NCI-H2107 treated with DMSO at 0.1 percent for 48 hours (cell line): ENCODE results near the gene POU6F2.
"Not testable (repeated sequence)": the region's sequence is repeated elsewhere in the genome, so short reads cannot be mapped to it uniquely, and the experiment has no call there.

Experiments used
- DNase-seq: peaks from one replicate; lab custom pipeline; 2025; ENCODE audit not compliant: unreplicated experiment; lab: John Stamatoyannopoulos, UW

The POU6F2 gene

GRCh38 chr7:39295796-39296195, 318.1 kb downstream of the POU6F2 start:
- DNase-seq: no peak

- no peak for DNase-seq
Observed at GRCh38 chr7:39299695-39300094, 322.0 kb downstream of the POU6F2 start.

GRCh38 chr7:39300276-39300675, 322.6 kb downstream of the POU6F2 start:
- DNase-seq: no peak

DNA sequence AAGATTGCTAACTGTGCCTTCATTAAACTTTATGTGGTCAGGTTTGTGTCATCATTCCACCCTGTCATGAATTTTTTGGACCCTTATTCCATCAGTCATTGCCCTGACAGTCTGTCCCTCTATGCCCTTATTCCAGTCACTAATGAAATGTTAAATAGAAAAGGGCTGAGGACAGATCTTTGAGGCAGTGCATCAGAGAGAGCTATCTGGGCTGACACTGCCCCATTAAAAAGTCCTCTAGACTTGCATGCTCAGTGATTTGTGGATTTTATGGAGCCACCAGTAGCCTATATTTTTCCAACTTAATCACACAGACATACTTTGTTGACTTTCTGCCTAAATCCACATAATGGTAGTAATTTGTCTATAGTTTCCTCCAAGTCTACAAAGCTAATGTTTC, 323.8 kb downstream of the POU6F2 start:
- no peak for DNase-seq

DNA sequence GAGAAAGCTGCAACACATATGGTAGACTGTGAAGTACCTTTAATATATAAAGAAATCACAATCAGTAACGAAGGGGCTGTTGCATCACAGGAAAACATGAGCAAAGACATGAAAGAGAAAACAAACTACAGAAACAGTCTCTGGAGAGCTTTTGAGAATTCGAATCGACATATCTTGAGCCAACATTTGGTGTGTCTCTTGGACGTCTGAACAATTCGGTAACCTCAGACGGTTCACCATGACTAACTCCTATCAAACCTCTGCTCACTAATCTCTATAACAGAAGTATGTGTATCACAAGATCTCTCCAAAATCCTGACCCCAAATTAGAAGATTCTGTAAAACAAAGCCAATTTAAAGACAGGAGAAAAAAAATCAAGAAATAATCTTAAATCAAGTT, 326.5 kb downstream of the POU6F2 start:
- DNase-seq: no peak

- no peak for DNase-seq
Observed at GRCh38 chr7:39304668-39305405, 327.1 kb downstream of the POU6F2 start.

GRCh38 chr7:39306016-39306570, 328.4 kb downstream of the POU6F2 start:
- no peak for DNase-seq

DNA sequence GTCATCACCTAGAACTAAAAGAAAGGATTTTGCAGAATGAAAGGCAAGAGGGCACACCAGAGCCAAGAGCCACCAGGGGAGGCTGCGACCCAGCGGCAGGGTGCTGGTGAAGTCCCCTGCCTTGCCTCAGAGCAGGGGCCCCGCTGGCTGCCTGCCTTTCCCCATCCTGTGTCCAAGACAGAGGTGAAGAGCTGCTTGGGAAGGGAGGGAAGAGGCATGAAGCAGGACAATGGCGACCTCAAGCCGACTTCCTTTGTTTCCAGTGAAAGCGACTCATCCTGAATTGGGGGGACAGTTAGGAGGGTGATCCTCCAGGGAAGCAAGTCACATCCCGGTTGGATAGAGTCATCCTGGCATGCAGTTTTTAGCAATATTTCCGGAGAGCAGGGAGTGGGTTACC, 333.0 kb downstream of the POU6F2 start:
- no peak for DNase-seq

GRCh38 chr7:39312254-39312989, 334.7 kb downstream of the POU6F2 start:
- no peak for DNase-seq

DNA sequence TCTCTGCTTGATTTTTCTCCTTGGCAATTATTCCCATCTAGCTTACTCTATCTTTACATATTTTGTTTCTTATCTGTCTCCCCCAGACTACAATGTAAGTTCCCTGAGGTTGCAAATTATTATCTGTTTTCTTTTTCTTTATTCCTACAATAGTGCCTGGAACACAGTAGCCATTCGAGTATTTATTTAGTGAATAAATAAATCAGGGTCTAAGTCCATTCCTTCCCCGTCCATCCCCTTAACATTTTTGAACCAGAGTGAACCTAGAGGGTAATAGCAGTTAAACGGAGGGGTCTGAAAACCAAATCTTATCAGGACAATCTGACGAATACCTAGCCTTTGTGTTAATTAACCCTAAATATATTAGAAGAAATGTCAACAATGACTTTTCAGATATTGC, 335.7 kb downstream of the POU6F2 start:
- DNase-seq: no peak

GRCh38 chr7:39313974-39314373, 336.3 kb downstream of the POU6F2 start:
- no peak for DNase-seq

GRCh38 chr7:39317107-39317506, 339.4 kb downstream of the POU6F2 start:
- DNase-seq: no peak

GRCh38 chr7:39317896-39318295, 340.2 kb downstream of the POU6F2 start:
- DNase-seq: no peak

DNA sequence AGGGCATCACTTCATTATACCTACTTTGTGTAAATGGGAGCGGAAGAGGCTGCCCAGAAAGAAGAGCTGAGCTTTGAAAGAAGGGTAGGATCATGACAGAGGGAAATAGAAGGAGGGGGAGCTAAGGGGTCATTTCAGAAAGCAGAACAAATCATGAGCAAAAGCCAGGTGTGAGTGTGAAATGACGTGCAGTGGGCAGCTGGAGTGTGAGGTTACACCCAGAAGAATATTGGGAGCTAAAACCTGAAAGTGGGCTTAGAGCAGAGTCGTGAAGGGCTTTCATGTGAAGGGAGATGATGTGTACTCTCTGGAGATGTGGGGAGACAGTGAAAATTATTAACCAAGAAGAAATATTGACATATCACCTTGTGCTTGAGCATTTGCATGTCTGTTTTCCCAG, 343.5 kb downstream of the POU6F2 start:
- DNase-seq: no peak

- DNase-seq: no peak
Observed at GRCh38 chr7:39321909-39322498, 344.3 kb downstream of the POU6F2 start.

DNA sequence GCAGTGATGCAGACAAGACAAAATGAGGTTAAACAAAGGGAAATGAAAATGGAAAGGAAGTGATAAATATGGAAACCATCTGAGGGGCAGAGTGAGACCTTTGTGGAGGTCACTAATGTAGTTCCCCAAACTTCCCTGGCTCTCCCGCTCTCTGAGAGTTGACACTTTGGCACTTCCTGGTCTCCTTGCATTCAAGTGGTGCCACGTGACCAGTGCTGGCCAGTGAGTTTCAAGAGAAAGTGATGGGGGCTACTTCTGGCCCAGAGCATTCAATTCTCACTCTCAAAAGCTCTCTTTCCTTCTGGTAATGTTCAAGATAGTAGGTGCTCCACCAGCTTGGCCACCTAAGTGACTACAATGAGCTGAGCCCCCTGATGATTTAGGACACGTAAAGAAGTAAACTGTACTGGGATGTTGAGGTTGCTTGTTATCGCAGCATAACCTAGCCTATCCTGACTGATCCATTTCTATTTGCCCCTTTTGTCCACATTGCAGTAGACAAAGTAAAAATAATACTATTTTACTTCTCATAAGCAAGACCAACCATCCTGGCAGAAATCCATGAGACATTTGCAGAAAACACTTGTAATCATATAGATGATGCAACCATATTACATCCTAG, 346.5 kb downstream of the POU6F2 start:
- DNase-seq: no peak

- not testable (repeated sequence) for DNase-seq
Observed at GRCh38 chr7:39331607-39332006, 353.9 kb downstream of the POU6F2 start.

DNA sequence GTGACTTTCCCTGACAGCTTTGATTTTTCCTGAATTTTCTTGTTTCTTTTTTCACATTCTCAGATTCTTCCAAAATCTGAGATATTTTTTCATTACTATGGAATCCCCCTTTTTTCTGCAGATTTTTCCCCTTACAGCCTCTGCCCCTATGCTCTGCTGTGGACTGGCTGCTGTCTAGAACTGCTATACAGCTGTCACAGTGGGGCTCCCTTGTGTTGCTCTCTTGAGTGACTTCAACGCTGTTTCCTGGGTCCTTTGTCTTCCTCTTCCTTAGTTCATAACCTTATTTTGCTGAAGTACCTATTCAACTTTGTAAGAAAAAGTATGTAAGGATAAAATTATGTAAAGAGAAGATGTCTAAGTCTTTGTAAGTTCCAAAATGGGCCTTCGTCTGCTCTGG, 354.4 kb downstream of the POU6F2 start:
- no peak for DNase-seq

DNA sequence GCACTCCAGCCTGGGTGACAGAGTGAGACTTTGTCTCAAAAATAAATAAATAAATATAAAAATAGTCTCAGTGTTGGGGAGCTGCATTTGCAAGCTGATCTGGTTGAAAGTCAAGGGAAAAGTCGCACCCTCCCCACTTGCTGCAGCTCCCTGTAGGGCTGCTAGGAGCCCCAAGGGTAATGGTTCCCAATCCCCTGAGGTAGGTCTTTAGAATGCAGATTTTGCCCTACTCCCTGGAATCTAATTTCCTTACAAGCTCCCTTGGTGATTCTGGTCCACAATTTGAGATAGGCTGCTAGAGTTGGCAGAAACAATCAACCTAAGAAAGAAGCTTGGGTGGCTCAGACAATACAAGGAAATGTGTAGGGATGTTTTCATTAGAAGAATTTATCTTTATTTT, 356.0 kb downstream of the POU6F2 start:
- no peak for DNase-seq

- no peak for DNase-seq
Observed at GRCh38 chr7:39336442-39336841, 358.7 kb downstream of the POU6F2 start.

DNA sequence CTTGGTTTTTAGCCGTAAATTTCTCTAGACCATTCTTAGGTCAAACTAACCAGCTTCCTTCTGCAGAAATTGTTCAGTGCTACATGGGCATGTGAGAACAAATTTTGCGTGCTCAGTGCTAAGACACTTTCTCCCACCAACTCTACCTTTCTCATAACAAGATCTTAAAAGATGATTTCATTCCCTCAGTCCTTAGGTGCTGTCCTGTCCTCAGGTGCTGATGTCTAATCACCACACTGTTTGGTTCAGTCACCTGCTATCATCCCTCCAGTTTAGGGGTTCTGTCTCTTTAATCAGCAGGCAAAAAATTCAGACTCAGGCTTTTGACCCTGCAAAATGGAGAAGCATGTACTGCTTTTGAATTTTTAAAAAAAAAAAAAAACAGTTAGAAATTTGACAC, 361.0 kb downstream of the POU6F2 start:
- no peak for DNase-seq

DNA sequence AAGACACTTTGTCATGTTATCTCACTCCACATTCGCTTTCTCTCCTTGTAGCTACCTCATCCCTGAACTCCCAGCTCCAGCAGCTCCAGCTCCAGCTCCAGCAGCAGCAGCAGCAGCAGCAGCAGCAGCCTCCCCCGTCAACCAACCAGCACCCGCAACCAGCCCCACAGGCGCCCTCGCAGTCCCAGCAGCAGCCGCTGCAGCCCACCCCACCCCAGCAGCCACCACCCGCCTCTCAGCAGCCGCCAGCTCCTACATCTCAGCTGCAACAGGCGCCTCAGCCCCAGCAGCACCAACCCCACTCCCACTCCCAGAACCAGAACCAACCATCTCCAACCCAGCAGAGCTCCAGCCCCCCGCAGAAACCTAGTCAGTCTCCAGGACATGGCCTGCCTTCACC, 361.9 kb downstream of the POU6F2 start:
- DNase-seq: no peak
